ENCODE measurements around the gene TECPR2.
"Not testable (repeated sequence)": the region's sequence is repeated elsewhere in the genome, so short reads cannot be mapped to it uniquely, and the experiment has no call there.

TECPR2 gene

GRCh38 chr14:102516531-102517391, 154.0 kb downstream of the TECPR2 start:
- Histone ChIP-seq H3K36me3 (ENCODE audit: control insufficient read depth, insufficient read depth, low read length) (no peaks in the 10 kb centered on the region), H3K27ac (ENCODE audit: low read depth, low read length) (no peak overlapping the region), H3K4me1 (ENCODE audit: control insufficient read depth, insufficient read depth, low read length) (no peaks in the 10 kb centered on the region), H3K27me3 (ENCODE audit: control insufficient read depth, insufficient read depth, low read length) (no peaks in the 10 kb centered on the region), H3K9ac (ENCODE audit: low read length) (peak overlapping the region; percentile 68), H3K4me3 (ENCODE audit: low read length) (peak overlapping the region; percentile 66)

GRCh38 chr14:102517392-102518062, 154.8 kb downstream of the TECPR2 start:
- Histone ChIP-seq H3K4me3 (ENCODE audit: low read length) (peak overlapping the region; percentile 66), H3K4me1 (ENCODE audit: control insufficient read depth, insufficient read depth, low read length) (no peaks in the 10 kb centered on the region), H3K27ac (ENCODE audit: low read depth, low read length) (no peak overlapping the region), H3K36me3 (ENCODE audit: control insufficient read depth, insufficient read depth, low read length) (no peaks in the 10 kb centered on the region), H3K9ac (ENCODE audit: low read length) (no peak overlapping the region), H3K27me3 (ENCODE audit: control insufficient read depth, insufficient read depth, low read length) (no peaks in the 10 kb centered on the region)

- H3K4me1 ChIP-seq (ENCODE audit: control insufficient read depth, insufficient read depth, low read length): no peaks in the 10 kb centered on the region
- no peak overlapping the region for H3K27ac ChIP-seq (ENCODE audit: low read depth, low read length)
- H3K36me3 ChIP-seq (ENCODE audit: control insufficient read depth, insufficient read depth, low read length): no peaks in the 10 kb centered on the region
- H3K9ac ChIP-seq (ENCODE audit: low read length): no peak overlapping the region
- H3K4me3 ChIP-seq (ENCODE audit: low read length): no peak overlapping the region
- H3K27me3 ChIP-seq (ENCODE audit: control insufficient read depth, insufficient read depth, low read length): no peaks in the 10 kb centered on the region
Measured at GRCh38 chr14:102518063-102518648, 155.4 kb downstream of the TECPR2 start.

- H3K27me3 ChIP-seq (ENCODE audit: control insufficient read depth, insufficient read depth, low read length); H3K4me1 ChIP-seq (ENCODE audit: control insufficient read depth, insufficient read depth, low read length); H3K4me3 ChIP-seq (ENCODE audit: low read length); H3K27ac ChIP-seq (ENCODE audit: low read depth, low read length); H3K36me3 ChIP-seq (ENCODE audit: control insufficient read depth, insufficient read depth, low read length); H3K9ac ChIP-seq (ENCODE audit: low read length): not testable (repeated sequence)
Measured at GRCh38 chr14:102519709-102520108, 157.0 kb downstream of the TECPR2 start.

- H3K4me3 ChIP-seq (ENCODE audit: low read length): peak overlapping the region; percentile 30
- no peaks in the 10 kb centered on the region for H3K36me3 ChIP-seq (ENCODE audit: control insufficient read depth, insufficient read depth, low read length)
- H3K27ac ChIP-seq (ENCODE audit: low read depth, low read length): no peak overlapping the region
- no peaks in the 10 kb centered on the region for H3K27me3 ChIP-seq (ENCODE audit: control insufficient read depth, insufficient read depth, low read length)
- H3K9ac ChIP-seq (ENCODE audit: low read length): peak overlapping the region; percentile 30
- no peaks in the 10 kb centered on the region for H3K4me1 ChIP-seq (ENCODE audit: control insufficient read depth, insufficient read depth, low read length)
Measured at GRCh38 chr14:102523200-102523568, 160.4 kb downstream of the TECPR2 start.

GRCh38 chr14:102523569-102524450, 161.1 kb downstream of the TECPR2 start:
- H3K27ac ChIP-seq (ENCODE audit: low read depth, low read length): peak overlapping the region; percentile 68
- no peaks in the 10 kb centered on the region for H3K27me3 ChIP-seq (ENCODE audit: control insufficient read depth, insufficient read depth, low read length)
- peak overlapping the region; percentile 71 for H3K4me3 ChIP-seq (ENCODE audit: low read length)
- H3K4me1 ChIP-seq (ENCODE audit: control insufficient read depth, insufficient read depth, low read length): no peaks in the 10 kb centered on the region
- H3K36me3 ChIP-seq (ENCODE audit: control insufficient read depth, insufficient read depth, low read length): no peaks in the 10 kb centered on the region
- H3K9ac ChIP-seq (ENCODE audit: low read length): peak overlapping the region; percentile 30

GRCh38 chr14:102524451-102525218, 161.9 kb downstream of the TECPR2 start:
- Histone ChIP-seq H3K9ac (ENCODE audit: low read length) (peak overlapping the region; percentile 25), H3K27ac (ENCODE audit: low read depth, low read length) (peak overlapping the region; percentile 68), H3K36me3 (ENCODE audit: control insufficient read depth, insufficient read depth, low read length) (no peaks in the 10 kb centered on the region), H3K4me3 (ENCODE audit: low read length) (peak overlapping the region; percentile 71), H3K4me1 (ENCODE audit: control insufficient read depth, insufficient read depth, low read length) (no peaks in the 10 kb centered on the region), H3K27me3 (ENCODE audit: control insufficient read depth, insufficient read depth, low read length) (no peaks in the 10 kb centered on the region)

- no peaks in the 10 kb centered on the region for H3K27me3 ChIP-seq (ENCODE audit: control insufficient read depth, insufficient read depth, low read length)
- H3K27ac ChIP-seq (ENCODE audit: low read depth, low read length): peak overlapping the region; percentile 68
- no peaks in the 10 kb centered on the region for H3K4me1 ChIP-seq (ENCODE audit: control insufficient read depth, insufficient read depth, low read length)
- peak overlapping the region; percentile 71 for H3K4me3 ChIP-seq (ENCODE audit: low read length)
- H3K36me3 ChIP-seq (ENCODE audit: control insufficient read depth, insufficient read depth, low read length): no peaks in the 10 kb centered on the region
- H3K9ac ChIP-seq (ENCODE audit: low read length): peak overlapping the region; percentile 25
Measured at GRCh38 chr14:102525219-102525928, 162.6 kb downstream of the TECPR2 start.

- Histone ChIP-seq H3K27me3 (ENCODE audit: control insufficient read depth, insufficient read depth, low read length) (no peaks in the 10 kb centered on the region), H3K36me3 (ENCODE audit: control insufficient read depth, insufficient read depth, low read length) (no peaks in the 10 kb centered on the region), H3K4me1 (ENCODE audit: control insufficient read depth, insufficient read depth, low read length) (no peaks in the 10 kb centered on the region), H3K27ac (ENCODE audit: low read depth, low read length) (no peak overlapping the region), H3K9ac (ENCODE audit: low read length) (no peak overlapping the region), H3K4me3 (ENCODE audit: low read length) (peak overlapping the region; percentile 27)
Measured at GRCh38 chr14:102525929-102526497, 163.3 kb downstream of the TECPR2 start.

- no peak overlapping the region for H3K9ac ChIP-seq (ENCODE audit: low read length)
- no peaks in the 10 kb centered on the region for H3K36me3 ChIP-seq (ENCODE audit: control insufficient read depth, insufficient read depth, low read length)
- no peaks in the 10 kb centered on the region for H3K27me3 ChIP-seq (ENCODE audit: control insufficient read depth, insufficient read depth, low read length)
- H3K27ac ChIP-seq (ENCODE audit: low read depth, low read length): no peak overlapping the region
- H3K4me3 ChIP-seq (ENCODE audit: low read length): no peak overlapping the region
- no peaks in the 10 kb centered on the region for H3K4me1 ChIP-seq (ENCODE audit: control insufficient read depth, insufficient read depth, low read length)
Measured at GRCh38 chr14:102528431-102529170, 165.9 kb downstream of the TECPR2 start.

Data from rectal smooth muscle tissue (tissue), 1 donor.